Measurements from ENCODE around the gene TIA1. TPM values are rescaled to one million over a fixed set of nuclear protein-coding genes. Genes with fewer than 3 reads are reported as not detected.

The TIA1 gene
- total RNA-seq, 1 experiment from 2014 or later, result 123 TPM

- POLR2A ChIA-PET (ENCODE audit: unreplicated experiment), result no interaction called here
- Histone ChIP-seq H3K4me2 (ENCODE audit: low read length) (no peak overlapping the region), H3K27ac (ENCODE audit: low read length) (no peak overlapping the region), H3K79me2 (ENCODE audit: low read length) (no peaks in the 10 kb centered on the region), H3K9ac (ENCODE audit: low read length) (no peak overlapping the region), H3K9me2 (replicated peaks; ENCODE audit: low read length) (no peaks in the 10 kb centered on the region), H2AFZ (ENCODE audit: low read length) (no peak overlapping the region), H3K4me3 (ENCODE audit: low read length) (no peak overlapping the region), H3F3A (ENCODE audit: low read length, unreplicated experiment) (no peaks in the 10 kb centered on the region), H3K27me3 (ENCODE audit: low read length) (no peaks in the 10 kb centered on the region), H3K36me3 (ENCODE audit: low read depth, low read length) (no peaks in the 10 kb centered on the region), H3K4me1 (ENCODE audit: insufficient read depth, low read length) (no peaks in the 10 kb centered on the region), H4K20me1 (ENCODE audit: low read length) (no peaks in the 10 kb centered on the region), H3K9me3 (ENCODE audit: low read length) (no peaks in the 10 kb centered on the region)
- intact Hi-C loops (cut with micrococcal nuclease), result no loop called here
- ATAC-seq (peak; percentile 9; the same call in 1 of the 2 replicates), DNase-seq (peak; percentile 13)
- CTCF ChIA-PET, result no interaction called here
- TF ChIP-seq CTCF (conservative IDR thresholded peaks at IDR 0.05; ENCODE audit: low read depth, low read length) (no peak), EZH2phosphoT487 (IDR thresholded peaks at IDR 0.05; ENCODE audit: borderline replicate concordance, low read length) (no peak), EZH2 (IDR thresholded peaks at IDR 0.05; ENCODE audit: low read length, unreplicated experiment) (no peak)
- no TSS peak for BruUV-seq (replicated peaks)
These were observed 46.1 kb downstream of the TIA1 start for GRCh38 chr2:70202236-70202806.

GRCh38 chr2:70201831-70202230, 46.6 kb downstream of the TIA1 start:
- TF ChIP-seq CTCF (conservative IDR thresholded peaks at IDR 0.05; ENCODE audit: low read depth, low read length) (no peak), EZH2phosphoT487 (IDR thresholded peaks at IDR 0.05; ENCODE audit: borderline replicate concordance, low read length) (no peak), EZH2 (IDR thresholded peaks at IDR 0.05; ENCODE audit: low read length, unreplicated experiment) (no peak)
- no peaks in the 10 kb centered on the region for H3K4me1 ChIP-seq (ENCODE audit: insufficient read depth, low read length)
- no TSS peak for BruUV-seq (replicated peaks)
- no peak for DNase-seq
- H3K27me3 ChIP-seq (ENCODE audit: low read length), result no peaks in the 10 kb centered on the region
- no peaks in the 10 kb centered on the region for H3K79me2 ChIP-seq (ENCODE audit: low read length)
- no peaks in the 10 kb centered on the region for H3K9me2 ChIP-seq (replicated peaks; ENCODE audit: low read length)
- H2AFZ ChIP-seq (ENCODE audit: low read length), result no peak overlapping the region
- no peak for ATAC-seq
- no peaks in the 10 kb centered on the region for H4K20me1 ChIP-seq (ENCODE audit: low read length)
- H3K9me3 ChIP-seq (ENCODE audit: low read length), result no peaks in the 10 kb centered on the region
- ChIA-PET CTCF (no interaction called here), POLR2A (ENCODE audit: unreplicated experiment) (no interaction called here)
- intact Hi-C loops (cut with micrococcal nuclease), result no loop called here
- no peak overlapping the region for H3K4me2 ChIP-seq (ENCODE audit: low read length)
- no peak overlapping the region for H3K27ac ChIP-seq (ENCODE audit: low read length)
- H3F3A ChIP-seq (ENCODE audit: low read length, unreplicated experiment), result no peaks in the 10 kb centered on the region
- no peak overlapping the region for H3K9ac ChIP-seq (ENCODE audit: low read length)
- no peak overlapping the region for H3K4me3 ChIP-seq (ENCODE audit: low read length)
- H3K36me3 ChIP-seq (ENCODE audit: low read depth, low read length), result no peaks in the 10 kb centered on the region

- CTCF ChIA-PET, result no interaction called here
- Histone ChIP-seq H3K79me2 (ENCODE audit: low read length) (no peaks in the 10 kb centered on the region), H3K36me3 (ENCODE audit: low read depth, low read length) (no peaks in the 10 kb centered on the region), H3F3A (ENCODE audit: low read length, unreplicated experiment) (no peaks in the 10 kb centered on the region), H3K27ac (ENCODE audit: low read length) (no peak overlapping the region), H3K9me3 (ENCODE audit: low read length) (no peaks in the 10 kb centered on the region), H4K20me1 (ENCODE audit: low read length) (no peaks in the 10 kb centered on the region), H3K9ac (ENCODE audit: low read length) (no peak overlapping the region), H3K4me2 (ENCODE audit: low read length) (no peak overlapping the region), H2AFZ (ENCODE audit: low read length) (no peak overlapping the region), H3K4me1 (ENCODE audit: insufficient read depth, low read length) (no peaks in the 10 kb centered on the region), H3K27me3 (ENCODE audit: low read length) (no peaks in the 10 kb centered on the region), H3K9me2 (replicated peaks; ENCODE audit: low read length) (no peaks in the 10 kb centered on the region), H3K4me3 (ENCODE audit: low read length) (no peak overlapping the region)
- POLR2A ChIA-PET (ENCODE audit: unreplicated experiment), result interaction anchor here (1.0 kb wide), 1 partner anchor 10 kb away, joined by 5 read pairs; the partner anchor contains the start of gene C2orf42
- no peak for ATAC-seq
- no peak for TF ChIP-seq CTCF (conservative IDR thresholded peaks at IDR 0.05; ENCODE audit: low read depth, low read length)
- no peak for TF ChIP-seq EZH2phosphoT487 (IDR thresholded peaks at IDR 0.05; ENCODE audit: borderline replicate concordance, low read length)
- TF ChIP-seq EZH2 (IDR thresholded peaks at IDR 0.05; ENCODE audit: low read length, unreplicated experiment), result no peak
- DNase-seq, result no peak
- intact Hi-C loops (cut with micrococcal nuclease), result no loop called here
- no TSS peak for BruUV-seq (replicated peaks)
These were observed 47.1 kb downstream of the TIA1 start for GRCh38 chr2:70201225-70201768.
